Right renal cortex interstitium (tissue), 3 donors: ENCODE data around the gene GUCY1A2. TPM values are rescaled to one million over a fixed set of nuclear protein-coding genes. Genes with fewer than 3 reads are reported as not detected.
"Not testable (repeated sequence)": the region's sequence is repeated elsewhere in the genome, so short reads cannot be mapped to it uniquely, and the experiment has no call there.

Source experiments
- DNase-seq, 3 donors: peaks; one replicate each; pipeline ENCODE4 v3.0.0-alpha.2; 2013; ENCODE audit warnings: low read depth in 3 of 3, low spot score in 2 of 3
- polyA plus RNA-seq, 3 donors: library from polyadenylated mRNA; unstranded; fragments of 120-200 nt; gene quantifications; one replicate each; pipeline ENCODE4 v1.2.1, GENCODE V29; 2013; ENCODE audit not compliant: insufficient read length in 3 of 3

Gene GUCY1A2, protein sequence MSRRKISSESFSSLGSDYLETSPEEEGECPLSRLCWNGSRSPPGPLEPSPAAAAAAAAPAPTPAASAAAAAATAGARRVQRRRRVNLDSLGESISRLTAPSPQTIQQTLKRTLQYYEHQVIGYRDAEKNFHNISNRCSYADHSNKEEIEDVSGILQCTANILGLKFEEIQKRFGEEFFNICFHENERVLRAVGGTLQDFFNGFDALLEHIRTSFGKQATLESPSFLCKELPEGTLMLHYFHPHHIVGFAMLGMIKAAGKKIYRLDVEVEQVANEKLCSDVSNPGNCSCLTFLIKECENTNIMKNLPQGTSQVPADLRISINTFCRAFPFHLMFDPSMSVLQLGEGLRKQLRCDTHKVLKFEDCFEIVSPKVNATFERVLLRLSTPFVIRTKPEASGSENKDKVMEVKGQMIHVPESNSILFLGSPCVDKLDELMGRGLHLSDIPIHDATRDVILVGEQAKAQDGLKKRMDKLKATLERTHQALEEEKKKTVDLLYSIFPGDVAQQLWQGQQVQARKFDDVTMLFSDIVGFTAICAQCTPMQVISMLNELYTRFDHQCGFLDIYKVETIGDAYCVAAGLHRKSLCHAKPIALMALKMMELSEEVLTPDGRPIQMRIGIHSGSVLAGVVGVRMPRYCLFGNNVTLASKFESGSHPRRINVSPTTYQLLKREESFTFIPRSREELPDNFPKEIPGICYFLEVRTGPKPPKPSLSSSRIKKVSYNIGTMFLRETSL
- polyA plus RNA-seq, result 1 to 10 TPM; 2.8 to 3.3 (median 3.0) TPM

DNA sequence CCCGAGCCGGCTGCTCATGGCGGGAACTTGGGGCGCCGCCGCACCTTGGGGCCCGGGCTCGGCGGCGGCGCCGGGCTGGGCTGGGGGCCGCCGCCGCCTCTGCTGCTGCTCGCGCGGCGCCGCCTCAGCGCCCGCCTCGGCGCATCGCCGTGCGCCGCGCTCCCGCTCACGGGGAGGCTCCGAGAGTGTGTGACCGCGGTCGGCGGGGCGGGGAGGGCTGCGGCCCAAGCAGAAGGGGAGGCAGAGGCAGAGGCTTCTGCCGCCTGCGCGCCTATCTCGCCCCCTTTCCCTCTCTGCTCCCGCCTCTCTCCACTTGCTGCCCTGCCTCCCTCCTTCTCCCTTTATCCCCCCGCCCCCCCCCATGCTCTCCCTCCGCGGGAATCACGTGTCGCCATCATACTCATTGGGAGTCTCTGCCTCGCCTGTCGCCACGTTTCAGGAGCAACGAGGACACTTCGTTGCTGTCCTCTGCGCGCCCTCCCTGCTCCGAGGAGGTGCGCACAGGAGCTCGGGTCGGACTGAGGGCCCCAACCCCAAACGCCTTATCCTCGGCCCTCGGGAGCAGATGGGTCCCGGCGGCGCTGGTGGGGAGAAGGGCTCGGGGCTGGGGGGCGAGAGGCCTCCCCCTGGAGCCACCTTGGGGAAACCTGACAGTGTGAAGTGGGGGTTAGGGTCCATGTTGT is at the start of gene GUCY1A2:
TSS of gene GUCY1A2 (minus strand) at position 258 of the 683 bp plus-strand sequence. CDS start 421 bp downstream, outside the sequence.
- DNase-seq, result peak in 1 of 3 donors; percentile 12

DNA sequence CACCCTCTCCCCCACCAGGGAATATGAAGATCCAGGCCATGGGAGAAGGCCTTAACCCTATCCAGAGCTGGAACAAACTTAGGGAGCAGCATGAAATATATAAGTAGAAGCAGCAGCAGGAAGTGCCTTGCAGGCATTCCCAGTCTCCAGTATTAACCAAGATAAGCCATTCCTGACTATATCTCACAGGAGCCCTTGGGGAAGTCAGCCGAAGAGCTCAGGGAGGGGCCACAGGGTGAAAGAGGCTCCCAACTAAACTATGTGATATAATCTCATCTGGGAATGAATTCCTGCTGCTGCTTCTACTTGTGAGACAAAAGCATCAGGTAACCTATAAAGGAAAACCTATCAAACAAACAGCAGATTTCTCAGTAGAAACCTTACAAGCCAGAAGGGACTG is 36.1 kb upstream of the GUCY1A2 start:
- DNase-seq, result no peak

DNA sequence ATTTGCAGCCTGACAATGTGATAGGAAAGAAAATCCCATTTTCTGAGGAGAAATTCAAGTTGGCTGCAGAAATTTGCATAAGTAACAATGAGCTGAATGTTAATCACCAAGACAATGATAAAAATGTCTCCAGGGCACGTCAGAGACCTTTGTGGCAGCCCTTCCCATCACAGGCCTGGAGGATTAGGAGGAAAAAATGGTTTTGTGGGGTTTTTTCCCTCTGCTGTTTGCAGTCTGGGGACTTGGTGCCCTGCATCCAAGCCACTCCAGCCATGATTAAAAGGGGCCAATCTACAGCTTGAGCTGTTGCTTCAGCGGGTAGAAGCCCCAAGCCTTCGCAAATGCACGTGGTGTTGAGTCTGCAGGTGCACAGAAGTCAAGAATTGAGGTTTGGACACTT is 33.1 kb upstream of the GUCY1A2 start:
- not testable (repeated sequence) for DNase-seq

DNA sequence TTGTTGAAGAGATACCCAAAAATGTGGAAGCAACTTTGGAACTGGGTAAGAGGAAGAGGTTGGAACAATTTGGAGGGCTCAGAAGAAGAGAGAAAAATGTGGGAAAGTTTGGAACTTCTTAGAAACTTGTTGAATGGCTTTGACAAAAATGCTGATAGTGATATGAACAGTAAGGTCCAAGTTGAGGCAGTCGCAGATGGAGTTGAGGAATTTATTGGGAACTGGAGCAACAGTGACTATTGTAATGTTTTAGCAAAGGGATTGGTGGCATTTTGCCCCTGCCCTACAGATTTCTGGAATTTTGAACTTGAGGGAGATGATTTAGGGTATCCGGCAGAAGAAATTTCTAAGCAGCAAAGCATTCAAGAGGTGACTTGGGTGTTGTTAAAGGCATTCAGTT is 32.6 kb upstream of the GUCY1A2 start:
- not testable (repeated sequence) for DNase-seq

DNA sequence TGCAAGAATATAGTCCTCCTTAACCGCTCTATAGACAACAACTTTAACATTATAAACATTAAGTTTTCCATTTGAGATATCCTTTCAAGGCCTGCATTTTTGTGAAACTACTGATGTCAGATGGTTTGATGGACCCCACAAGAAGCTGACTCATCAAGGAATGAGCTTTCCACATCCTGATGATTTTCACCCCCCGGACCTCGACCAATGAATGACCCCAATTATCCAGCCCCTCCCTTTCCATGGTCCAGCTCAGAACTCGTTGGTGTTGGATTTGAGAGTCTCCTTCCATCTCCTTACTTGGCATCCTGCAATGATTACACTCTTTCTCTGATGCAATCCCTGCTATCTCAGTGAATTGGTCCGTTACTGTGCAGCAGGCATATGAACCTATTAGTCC is 31.8 kb upstream of the GUCY1A2 start:
- DNase-seq, result no peak

DNA sequence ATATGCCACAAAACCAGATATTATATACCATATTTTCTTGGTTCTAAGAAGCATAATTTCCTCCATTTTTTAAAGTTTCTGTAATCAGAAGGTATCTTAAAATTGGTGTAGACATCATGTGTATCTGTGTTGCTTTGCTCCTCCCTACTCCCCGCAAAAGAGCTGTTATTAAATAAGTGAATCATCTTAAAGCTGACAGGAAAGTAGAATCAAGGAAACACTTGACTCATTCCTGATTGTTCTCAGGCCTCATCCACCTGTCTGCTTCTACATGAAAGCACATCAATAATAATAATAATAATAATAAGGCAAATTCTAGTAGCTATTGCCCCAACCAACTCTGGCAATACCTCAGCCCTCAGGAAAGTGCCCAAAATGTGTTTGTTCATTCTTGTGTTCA is 26.2 kb upstream of the GUCY1A2 start:
- DNase-seq, result no peak

DNA sequence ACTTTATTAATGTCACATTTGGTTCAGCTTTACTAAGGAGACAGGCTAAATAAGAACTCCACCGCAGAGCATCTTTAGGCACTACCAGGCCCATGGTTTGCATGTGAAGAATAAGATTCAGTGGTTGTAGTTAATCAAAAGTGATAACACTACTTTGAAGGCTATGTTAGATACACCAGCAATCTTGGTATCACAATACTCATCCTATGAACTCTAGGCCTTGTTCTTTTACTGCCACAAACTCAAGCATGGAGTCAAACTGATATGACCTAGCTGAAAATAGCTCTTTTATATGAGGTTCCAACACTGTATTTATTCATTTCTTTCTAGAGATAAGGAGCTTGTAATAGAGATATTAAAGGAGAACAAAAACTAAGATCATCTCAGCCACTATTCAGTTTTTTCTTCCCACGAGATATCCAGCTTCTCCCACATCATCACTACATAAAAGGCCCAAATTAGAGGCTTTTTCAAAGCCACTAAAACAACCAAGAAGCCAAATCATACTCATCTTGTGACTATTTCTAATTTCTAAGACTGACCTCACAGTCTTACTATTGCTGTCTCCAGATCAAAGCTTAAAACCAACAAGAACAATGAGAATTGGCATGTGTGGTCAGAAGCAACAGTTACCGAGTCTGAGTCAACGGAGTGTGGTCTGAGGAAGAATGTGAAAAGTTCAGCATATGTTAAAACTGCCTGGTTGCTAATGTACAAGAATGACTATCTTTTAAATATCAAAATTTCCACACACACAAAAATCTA is 25.1 kb upstream of the GUCY1A2 start:
- no peak for DNase-seq

DNA sequence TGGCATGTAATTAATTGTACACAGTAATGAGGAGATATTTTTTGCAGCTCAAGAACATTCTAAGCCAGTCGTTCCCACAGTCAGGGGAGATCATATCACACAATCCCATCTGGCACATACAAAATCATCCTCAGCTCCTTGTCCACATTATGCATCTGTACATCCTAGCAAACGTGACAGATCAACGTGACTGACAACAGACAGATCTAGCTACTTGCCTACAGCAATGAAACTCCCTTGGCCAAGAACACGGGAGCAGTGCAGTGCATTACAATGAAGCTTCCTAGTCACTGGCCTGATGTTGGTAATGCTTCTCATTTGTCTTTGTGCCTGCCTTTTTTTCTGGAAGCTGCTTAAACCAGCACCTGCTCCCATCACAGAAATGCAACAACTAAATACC is 24.5 kb upstream of the GUCY1A2 start:
- no peak for DNase-seq

DNA sequence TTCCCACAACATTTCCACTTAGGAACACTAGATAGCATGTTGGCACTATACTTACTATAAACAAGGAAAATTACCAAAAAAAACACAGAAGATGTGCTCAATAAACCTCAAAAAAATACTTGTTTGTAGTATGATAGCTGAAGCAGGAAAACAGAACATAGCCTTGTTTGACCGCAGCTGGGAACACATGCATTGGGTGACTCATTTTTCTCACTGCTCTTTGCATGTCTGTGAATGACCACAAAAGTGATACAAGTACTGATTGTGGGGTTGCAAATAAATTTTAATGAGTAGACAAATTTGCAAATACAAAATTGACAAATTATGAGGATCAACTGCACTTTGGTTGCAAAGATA is 22.8 kb upstream of the GUCY1A2 start:
- DNase-seq, result no peak

DNA sequence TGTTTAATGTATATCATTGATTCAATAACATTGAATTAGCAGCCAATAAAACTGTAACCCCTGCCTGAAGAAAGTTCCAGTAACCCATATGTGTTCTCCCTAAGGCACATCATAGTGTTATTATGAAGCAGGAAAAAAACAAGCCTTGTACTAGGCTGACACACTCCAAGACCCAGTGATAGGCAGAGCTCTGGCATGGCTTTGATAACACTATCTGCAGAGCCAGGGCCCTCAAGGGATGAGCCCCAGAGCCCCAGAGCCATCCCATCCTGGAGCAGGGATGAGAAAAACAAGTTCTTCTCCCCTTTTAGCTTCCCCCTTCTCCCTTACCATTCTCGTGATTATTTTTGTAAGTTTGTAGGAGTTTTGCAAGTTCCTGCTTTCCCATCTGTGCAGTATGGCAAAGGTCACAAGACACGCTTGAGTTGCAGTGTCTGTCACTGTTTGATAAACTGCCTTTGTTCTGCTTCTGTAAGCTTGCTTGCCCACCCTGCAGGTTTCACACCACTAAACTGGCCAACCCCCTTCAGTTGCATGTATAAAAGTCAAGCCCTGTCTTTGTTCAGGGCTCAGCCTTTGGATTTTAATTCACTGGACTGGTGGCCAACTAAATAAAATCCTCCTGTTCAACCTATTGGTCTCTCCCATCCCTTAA is 22.3 kb upstream of the GUCY1A2 start:
- no peak for DNase-seq

DNA sequence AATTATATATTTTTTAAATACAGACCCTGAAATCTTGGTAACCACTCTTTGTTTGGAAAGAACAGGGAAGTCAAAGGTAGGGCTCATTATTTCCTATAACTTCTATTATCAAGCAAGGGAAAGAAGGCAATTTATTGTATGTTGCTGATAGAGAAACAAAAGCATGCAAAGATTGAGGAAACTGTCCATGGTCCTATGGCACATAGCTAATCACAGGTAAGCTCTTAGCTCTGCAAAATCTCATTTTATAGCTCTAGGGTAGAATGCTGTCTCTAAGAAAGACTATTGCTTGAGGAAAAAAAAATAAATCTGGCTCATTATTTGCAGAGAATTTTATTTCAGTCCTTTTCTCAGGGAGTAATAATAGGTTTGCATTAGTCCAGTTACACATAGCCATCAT is 7.4 kb upstream of the GUCY1A2 start:
- DNase-seq, result no peak

DNA sequence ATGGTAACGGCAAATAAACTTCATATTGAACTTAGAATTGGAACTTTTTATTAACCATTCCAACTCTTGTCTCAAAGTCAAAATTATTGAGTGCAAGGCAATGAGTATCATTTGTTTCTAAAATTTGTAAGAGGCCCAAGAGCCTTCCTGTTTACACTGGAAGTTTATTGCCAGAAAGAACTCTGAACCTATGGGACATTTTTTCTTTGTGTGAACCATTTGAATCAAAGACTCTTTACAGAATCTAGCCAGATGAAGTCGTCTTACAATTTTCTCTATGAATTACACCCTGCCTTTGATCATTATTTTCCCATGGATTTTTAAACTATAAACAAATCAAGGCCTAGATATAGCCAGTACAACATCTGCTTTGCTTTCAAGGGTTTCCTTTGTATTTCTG is 2.3 kb upstream of the GUCY1A2 start:
- no peak for DNase-seq

DNA sequence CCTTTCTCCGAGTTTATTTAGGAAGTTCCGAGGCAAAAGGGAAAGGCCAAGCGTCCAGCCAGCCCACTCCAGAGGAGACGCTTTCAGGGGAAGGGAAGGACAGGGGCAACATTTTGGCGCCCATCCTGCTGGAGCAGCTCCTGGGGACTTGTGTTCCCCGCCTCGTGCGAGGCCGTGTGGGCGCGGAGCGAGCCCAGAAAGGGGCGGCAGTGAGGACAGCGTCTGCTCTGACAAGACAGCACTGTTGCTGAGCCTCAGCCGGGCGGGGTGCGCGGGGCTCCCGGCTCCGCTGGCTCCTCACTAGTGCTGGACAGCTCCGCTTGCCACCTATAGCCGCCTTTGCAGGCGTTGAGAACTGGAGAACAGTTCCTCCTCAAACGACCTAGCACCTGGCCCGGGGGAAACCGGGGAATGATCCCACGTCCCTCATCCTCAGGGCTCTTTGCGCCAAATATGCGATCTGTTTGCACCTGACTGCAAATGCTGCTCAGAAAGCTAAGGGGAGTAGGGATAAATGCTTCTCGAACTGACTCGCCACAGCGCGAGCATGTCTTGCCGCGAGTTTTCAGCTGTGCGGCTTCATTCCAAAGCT is 722 bp upstream of the GUCY1A2 start:
- DNase-seq, result peak; percentile 44 to 71 (median 56)

DNA sequence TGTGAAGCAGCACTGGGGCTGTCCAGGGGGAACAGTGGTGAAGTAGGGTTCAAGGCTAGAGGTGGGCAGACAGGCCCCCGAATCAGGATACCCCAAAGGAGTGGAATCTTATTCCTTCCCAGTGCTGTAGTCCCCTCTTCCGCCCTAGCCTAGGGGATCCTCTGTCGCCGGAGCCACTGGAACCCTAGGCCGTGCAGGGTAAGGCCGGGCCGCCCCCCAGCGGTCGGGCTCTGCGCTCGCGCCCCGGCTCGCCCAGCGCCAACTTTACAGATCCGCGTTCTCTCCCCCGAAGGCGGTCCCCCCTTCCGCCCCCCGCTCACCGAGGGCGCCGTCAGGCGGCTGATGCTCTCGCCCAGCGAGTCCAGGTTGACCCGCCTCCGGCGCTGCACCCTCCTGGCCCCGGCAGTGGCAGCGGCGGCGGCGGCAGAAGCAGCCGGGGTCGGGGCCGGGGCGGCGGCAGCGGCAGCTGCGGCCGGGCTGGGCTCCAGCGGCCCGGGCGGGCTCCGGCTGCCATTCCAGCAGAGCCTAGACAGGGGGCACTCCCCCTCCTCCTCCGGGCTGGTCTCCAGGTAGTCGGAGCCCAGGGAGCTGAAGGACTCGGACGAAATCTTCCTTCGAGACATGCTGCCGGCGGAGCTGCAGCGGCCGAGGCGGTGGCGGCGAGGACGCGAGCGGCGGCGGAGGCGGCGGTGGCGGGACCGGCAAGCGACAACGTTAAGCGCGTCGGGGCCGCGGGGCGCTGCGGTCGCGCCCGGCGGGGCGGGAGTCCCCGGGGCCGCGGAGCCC is 650 bp downstream of the GUCY1A2 start:
- peak in 1 of 3 donors; percentile 41 for DNase-seq

DNA sequence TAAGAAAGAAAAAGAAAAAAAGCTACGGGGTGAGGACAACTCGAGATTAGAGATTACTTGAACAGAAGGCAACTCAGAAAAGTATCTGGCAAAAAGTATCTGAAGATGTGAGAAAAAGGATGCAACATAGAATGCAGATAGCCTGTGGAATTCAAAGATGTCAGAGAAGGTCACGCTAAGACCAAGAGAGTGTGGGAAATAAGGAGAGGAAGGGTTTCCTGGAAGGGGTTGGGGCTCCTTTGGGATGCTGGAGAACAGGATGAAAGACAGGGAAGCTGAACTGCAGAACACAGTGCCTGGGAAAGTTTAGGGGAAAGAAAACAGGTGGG is 1.2 kb downstream of the GUCY1A2 start:
- no peak for DNase-seq

DNA sequence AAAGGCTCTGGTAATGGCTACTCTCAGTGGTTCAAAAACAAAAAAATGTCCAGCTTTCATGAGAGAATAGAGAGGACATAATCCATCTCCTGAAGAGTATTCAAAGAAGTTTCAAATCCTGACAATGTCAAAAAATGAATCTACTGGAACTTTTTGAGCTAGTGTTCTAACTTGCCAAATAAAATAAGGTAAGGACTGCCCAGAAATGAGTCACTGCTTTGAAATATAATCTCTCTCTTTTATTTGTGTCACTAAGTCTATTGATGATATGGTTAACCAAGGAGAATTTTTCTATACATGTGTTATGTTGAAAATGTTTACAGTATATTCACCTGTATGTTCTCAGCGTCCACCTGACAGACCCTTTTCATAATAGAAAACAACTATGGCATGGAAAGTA is 3.4 kb downstream of the GUCY1A2 start:
- no peak for DNase-seq

DNA sequence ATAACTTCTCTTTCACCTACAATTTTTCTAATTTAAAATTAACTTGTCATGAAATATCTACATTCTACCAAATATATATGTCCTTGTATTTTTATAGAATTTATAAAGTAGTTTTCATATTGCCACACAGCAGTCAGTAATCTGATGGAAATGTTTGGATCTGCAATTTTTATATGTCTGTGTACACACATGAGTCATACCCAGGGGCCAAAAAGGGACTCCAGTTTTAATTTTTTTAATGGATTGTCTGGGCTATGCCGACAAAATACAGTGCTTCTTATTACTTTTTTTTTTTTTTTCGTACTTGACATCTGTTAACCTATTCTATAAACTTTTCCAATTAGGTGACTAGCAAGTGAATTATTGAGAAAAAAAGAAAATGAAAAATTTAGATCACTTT is 6.3 kb downstream of the GUCY1A2 start:
- no peak for DNase-seq

DNA sequence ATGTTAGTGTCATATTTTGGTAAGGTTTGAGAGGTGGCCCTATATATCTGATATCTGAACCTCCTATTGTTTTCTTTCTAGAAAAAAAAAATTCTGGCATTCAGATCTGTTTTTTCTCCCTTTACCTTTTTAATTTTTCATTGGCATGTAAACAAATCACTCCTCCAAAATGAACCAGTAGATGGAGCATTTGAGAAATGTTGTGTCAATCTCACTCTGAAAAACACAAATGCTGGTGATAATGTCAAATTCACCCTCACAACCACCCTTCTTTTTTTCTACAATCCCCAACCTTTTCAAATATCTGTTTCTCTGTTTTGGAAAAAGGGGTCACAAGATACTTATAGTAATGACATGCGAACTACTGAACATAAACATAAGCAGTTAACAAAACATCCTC is 9.1 kb downstream of the GUCY1A2 start:
- DNase-seq, result no peak
